K562 (cell line): ENCODE results near the gene NDUFS8. TPM values are rescaled to one million over a fixed set of nuclear protein-coding genes. Genes with fewer than 3 reads are reported as not detected.

Experiments
- BRCA1 ChIP-seq, 2 experiments: fragments of 450-650 bp in 1 of 2; sonication (generic) in 1 of 2; formaldehyde crosslinking in 1 of 2; IDR thresholded peaks; 2 replicates each; pipeline versions ENCODE4 v1.5.0 to v1.6.1; 2017 to 2020; ENCODE audit warnings: mild to moderate bottlenecking in 1 of 2, missing genetic modification reagents in 1 of 2
- CCAR2 ChIP-seq: fragments of 200-400 bp; formaldehyde crosslinking; IDR thresholded peaks from 2 replicates; pipeline ENCODE4 v1.6.1; 2017; ENCODE audit warnings: mild to moderate bottlenecking, low read depth, low read length
- EHMT2 ChIP-seq: fragments of 450-650 bp; IDR thresholded peaks from 2 replicates; pipeline ENCODE4 v1.6.1; 2018; ENCODE audit warnings: antibody characterized with exemption
- FOXM1 ChIP-seq, 2 experiments: fragments of 450-650 bp in 1 of 2; sonication (generic) in 1 of 2; formaldehyde crosslinking in 1 of 2; IDR thresholded peaks; 2 replicates each; pipeline versions ENCODE4 v1.6.1 to v1.9.0; 2017 to 2022; ENCODE audit warnings: low read depth in 2 of 2, mild to moderate bottlenecking in 2 of 2, missing genetic modification reagents in 1 of 2, moderate library complexity in 1 of 2
- HBP1 ChIP-seq: fragments of 450-650 bp; formaldehyde crosslinking; IDR thresholded peaks from 2 replicates; pipeline ENCODE4 v1.4.0; 2022; ENCODE audit warnings: missing genetic modification characterization
- HLTF ChIP-seq: fragments of 450-650 bp; IDR thresholded peaks from 2 replicates; pipeline ENCODE4 v1.6.1; 2016
- MTA2 ChIP-seq: fragments of 450-650 bp; IDR thresholded peaks from 2 replicates; pipeline ENCODE4 v1.6.1; 2016; ENCODE audit warnings: low read depth
- NONO ChIP-seq, 2 experiments: fragments of 200-400 bp in 1 of 2; fragments of 450-650 bp in 1 of 2; formaldehyde crosslinking in 1 of 2; IDR thresholded peaks; 2 replicates each; pipeline ENCODE4 v1.6.1; 2017; ENCODE audit warnings: low read depth in 2 of 2, mild to moderate bottlenecking in 2 of 2, moderate library complexity in 2 of 2, low read length in 1 of 2
- ZNF324 ChIP-seq: fragments of 250-450 bp; sonication (Bioruptor Pico); IDR thresholded peaks from 2 replicates; pipeline ENCODE4 v1.4.0; 2020; ENCODE audit warnings: mild to moderate bottlenecking
- ZNF449 ChIP-seq: fragments of 250-450 bp; sonication (Bioruptor Pico); IDR thresholded peaks from 2 replicates; pipeline ENCODE4 v1.8.0; 2022; ENCODE audit warnings: moderate library complexity, mild to moderate bottlenecking, inconsistent platforms
- polyA plus RNA-seq, 8 experiments: library from polyadenylated mRNA; depleted of rRNA in 4 of 8; stranded (reverse) in 5 of 8; unstranded in 3 of 8; fragments of >200 nt; fragmentation: Nextera tagmentation in 2 of 8; fragmentation: Illumina TruSeq in 1 of 8; extraction: Ambion mirVana in 2 of 8; extraction: Trizol in 1 of 8; gene quantifications; 2 replicates each; pipeline versions ENCODE4 v1.2.1 to v1.2.3, GENCODE V29; 2011 to 2014; ENCODE audit warnings: inconsistent platforms in 1 of 8, missing spikeins in 1 of 8
- total RNA-seq, 7 experiments: library from RNA; depleted of rRNA in 6 of 7; stranded (reverse); fragments of >200 nt in 6 of 7; fragmentation: Illumina TruSeq in 2 of 7; extraction: Trizol in 2 of 7; gene quantifications; 2 replicates each; pipeline versions ENCODE4 v1.2.1 to v1.2.3, GENCODE V29; 2011 to 2021; ENCODE audit warnings: low replicate concordance in 1 of 7
- TF ChIP-seq, protein P1 (sequence below): fragments of 450-650 bp; IDR thresholded peaks from 2 replicates; pipeline ENCODE4 v1.6.1; 2016; ENCODE audit warnings: mild to moderate bottlenecking, moderate library complexity

Gene NDUFS8
- total and polyA plus RNA-seq, 9 of the 15 experiments (the other 6 are each of a cell fraction or from before 2014, with no cell fraction given) = 36.5 to 351 (median 101) TPM

- TF ChIP-seq, protein P1, sequence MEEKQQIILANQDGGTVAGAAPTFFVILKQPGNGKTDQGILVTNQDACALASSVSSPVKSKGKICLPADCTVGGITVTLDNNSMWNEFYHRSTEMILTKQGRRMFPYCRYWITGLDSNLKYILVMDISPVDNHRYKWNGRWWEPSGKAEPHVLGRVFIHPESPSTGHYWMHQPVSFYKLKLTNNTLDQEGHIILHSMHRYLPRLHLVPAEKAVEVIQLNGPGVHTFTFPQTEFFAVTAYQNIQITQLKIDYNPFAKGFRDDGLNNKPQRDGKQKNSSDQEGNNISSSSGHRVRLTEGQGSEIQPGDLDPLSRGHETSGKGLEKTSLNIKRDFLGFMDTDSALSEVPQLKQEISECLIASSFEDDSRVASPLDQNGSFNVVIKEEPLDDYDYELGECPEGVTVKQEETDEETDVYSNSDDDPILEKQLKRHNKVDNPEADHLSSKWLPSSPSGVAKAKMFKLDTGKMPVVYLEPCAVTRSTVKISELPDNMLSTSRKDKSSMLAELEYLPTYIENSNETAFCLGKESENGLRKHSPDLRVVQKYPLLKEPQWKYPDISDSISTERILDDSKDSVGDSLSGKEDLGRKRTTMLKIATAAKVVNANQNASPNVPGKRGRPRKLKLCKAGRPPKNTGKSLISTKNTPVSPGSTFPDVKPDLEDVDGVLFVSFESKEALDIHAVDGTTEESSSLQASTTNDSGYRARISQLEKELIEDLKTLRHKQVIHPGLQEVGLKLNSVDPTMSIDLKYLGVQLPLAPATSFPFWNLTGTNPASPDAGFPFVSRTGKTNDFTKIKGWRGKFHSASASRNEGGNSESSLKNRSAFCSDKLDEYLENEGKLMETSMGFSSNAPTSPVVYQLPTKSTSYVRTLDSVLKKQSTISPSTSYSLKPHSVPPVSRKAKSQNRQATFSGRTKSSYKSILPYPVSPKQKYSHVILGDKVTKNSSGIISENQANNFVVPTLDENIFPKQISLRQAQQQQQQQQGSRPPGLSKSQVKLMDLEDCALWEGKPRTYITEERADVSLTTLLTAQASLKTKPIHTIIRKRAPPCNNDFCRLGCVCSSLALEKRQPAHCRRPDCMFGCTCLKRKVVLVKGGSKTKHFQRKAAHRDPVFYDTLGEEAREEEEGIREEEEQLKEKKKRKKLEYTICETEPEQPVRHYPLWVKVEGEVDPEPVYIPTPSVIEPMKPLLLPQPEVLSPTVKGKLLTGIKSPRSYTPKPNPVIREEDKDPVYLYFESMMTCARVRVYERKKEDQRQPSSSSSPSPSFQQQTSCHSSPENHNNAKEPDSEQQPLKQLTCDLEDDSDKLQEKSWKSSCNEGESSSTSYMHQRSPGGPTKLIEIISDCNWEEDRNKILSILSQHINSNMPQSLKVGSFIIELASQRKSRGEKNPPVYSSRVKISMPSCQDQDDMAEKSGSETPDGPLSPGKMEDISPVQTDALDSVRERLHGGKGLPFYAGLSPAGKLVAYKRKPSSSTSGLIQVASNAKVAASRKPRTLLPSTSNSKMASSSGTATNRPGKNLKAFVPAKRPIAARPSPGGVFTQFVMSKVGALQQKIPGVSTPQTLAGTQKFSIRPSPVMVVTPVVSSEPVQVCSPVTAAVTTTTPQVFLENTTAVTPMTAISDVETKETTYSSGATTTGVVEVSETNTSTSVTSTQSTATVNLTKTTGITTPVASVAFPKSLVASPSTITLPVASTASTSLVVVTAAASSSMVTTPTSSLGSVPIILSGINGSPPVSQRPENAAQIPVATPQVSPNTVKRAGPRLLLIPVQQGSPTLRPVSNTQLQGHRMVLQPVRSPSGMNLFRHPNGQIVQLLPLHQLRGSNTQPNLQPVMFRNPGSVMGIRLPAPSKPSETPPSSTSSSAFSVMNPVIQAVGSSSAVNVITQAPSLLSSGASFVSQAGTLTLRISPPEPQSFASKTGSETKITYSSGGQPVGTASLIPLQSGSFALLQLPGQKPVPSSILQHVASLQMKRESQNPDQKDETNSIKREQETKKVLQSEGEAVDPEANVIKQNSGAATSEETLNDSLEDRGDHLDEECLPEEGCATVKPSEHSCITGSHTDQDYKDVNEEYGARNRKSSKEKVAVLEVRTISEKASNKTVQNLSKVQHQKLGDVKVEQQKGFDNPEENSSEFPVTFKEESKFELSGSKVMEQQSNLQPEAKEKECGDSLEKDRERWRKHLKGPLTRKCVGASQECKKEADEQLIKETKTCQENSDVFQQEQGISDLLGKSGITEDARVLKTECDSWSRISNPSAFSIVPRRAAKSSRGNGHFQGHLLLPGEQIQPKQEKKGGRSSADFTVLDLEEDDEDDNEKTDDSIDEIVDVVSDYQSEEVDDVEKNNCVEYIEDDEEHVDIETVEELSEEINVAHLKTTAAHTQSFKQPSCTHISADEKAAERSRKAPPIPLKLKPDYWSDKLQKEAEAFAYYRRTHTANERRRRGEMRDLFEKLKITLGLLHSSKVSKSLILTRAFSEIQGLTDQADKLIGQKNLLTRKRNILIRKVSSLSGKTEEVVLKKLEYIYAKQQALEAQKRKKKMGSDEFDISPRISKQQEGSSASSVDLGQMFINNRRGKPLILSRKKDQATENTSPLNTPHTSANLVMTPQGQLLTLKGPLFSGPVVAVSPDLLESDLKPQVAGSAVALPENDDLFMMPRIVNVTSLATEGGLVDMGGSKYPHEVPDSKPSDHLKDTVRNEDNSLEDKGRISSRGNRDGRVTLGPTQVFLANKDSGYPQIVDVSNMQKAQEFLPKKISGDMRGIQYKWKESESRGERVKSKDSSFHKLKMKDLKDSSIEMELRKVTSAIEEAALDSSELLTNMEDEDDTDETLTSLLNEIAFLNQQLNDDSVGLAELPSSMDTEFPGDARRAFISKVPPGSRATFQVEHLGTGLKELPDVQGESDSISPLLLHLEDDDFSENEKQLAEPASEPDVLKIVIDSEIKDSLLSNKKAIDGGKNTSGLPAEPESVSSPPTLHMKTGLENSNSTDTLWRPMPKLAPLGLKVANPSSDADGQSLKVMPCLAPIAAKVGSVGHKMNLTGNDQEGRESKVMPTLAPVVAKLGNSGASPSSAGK = no peak
- no peak for TF ChIP-seq FOXM1 (IDR thresholded peaks at IDR 0.05; ENCODE audit: low read depth)
- no peak; the same call in 1 of the 2 replicates for TF ChIP-seq FOXM1 (CRISPR knock-in tag; IDR thresholded peaks at IDR 0.05; ENCODE audit: low read depth)
- TF ChIP-seq ZNF324 (CRISPR knock-in tag) = no peak
- TF ChIP-seq HBP1 (CRISPR knock-in tag) = no peak
- TF ChIP-seq HLTF = 0 out of 2 replicates have a peak, but pooled peaks have one; percentile 61
- TF ChIP-seq MTA2 = no peak
- no peak for TF ChIP-seq EHMT2
- TF ChIP-seq CCAR2 = no peak
- no peak for TF ChIP-seq ZNF449 (CRISPR knock-in tag)
- no peak for TF ChIP-seq NONO (IDR thresholded peaks at IDR 0.05; ENCODE audit: low read depth in 2 of 2, low read length in 1 of 2)
- no peak for TF ChIP-seq BRCA1 (IDR thresholded peaks at IDR 0.05)
- no peak for TF ChIP-seq BRCA1 (CRISPR knock-in tag; IDR thresholded peaks at IDR 0.05)
Observed at GRCh38 chr11:68038718-68039525, 8.4 kb downstream of the NDUFS8 start, which contains the start of gene TCIRG1 (continued).
